ENCODE measurements around the gene ADAP2.
"Not testable (repeated sequence)": the region's sequence is repeated elsewhere in the genome, so short reads cannot be mapped to it uniquely, and the experiment has no call there.

Gene ADAP2

DNA sequence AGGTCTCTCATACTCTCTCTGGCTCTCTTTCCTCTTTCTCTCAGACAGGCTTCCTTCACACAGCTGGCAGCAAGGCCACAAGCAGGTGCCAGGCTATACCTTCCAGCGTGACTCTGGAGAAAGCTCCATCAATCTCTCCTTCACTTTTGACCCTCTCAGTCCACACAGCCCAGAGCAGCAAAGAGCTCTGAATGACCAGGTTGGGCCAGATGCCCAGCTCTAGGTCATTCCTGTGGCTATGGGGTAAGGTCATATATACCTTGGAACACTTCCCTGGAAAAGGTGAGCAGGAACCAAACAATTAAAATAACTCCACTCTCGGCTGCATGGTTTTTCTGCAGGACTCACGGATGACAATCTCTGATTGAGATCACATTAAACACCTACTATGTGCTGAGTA is 8.8 kb downstream of the ADAP2 start:
- DNase-seq, result no peak

GRCh38 chr17:30931582-30931981 is 9.8 kb downstream of the ADAP2 start:
- DNase-seq, result not testable (repeated sequence)

DNA sequence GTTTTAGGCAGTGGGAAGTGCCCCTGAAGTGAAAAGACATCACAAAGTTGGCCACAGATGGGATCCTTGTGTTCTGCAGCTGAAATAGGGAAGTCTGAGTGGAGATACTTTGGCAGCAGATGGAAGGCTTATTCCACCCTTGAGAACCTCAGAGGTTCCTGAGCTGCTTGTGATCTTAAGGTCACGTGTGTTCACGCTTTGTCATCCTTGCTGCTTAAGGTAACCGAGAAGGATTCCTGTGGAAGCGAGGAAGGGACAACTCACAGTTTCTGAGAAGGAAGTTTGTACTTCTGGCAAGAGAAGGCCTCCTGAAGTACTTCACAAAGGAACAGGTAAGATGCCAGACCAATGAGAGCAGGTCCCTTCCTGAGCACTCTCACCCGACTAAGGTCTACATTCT is 12.2 kb downstream of the ADAP2 start:
- no peak for DNase-seq

DNA sequence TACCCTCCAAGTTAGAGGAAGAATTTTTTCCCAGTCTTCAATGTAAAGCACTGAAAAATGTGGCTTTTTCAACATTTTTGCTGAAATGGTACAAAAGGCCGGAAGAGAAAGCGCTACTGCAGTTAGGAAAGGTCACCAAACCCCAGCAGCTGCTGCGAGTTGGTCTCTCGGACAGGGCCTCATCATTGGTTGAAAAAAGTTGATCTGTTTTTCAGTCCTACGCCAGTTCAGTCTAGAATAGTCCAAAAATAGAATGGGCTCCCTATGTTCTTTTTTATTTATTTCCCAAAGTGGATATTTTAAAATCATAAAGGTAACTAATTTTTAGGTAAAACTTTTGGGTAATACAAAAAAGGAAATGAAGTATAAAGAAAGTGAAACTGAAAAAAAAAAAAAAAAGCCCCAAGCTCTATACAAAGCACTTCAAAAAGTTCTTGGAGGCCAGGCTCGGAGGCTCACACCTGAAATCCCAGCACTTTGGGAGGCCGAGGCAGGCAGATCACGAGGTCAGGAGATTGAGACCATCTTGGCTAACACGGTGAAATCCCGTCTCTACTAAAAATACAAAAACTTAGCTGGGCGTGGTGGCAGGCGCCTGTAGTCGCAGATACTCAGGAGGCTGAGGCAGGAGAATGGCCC is 17.4 kb downstream of the ADAP2 start:
- DNase-seq, result no peak

DNA sequence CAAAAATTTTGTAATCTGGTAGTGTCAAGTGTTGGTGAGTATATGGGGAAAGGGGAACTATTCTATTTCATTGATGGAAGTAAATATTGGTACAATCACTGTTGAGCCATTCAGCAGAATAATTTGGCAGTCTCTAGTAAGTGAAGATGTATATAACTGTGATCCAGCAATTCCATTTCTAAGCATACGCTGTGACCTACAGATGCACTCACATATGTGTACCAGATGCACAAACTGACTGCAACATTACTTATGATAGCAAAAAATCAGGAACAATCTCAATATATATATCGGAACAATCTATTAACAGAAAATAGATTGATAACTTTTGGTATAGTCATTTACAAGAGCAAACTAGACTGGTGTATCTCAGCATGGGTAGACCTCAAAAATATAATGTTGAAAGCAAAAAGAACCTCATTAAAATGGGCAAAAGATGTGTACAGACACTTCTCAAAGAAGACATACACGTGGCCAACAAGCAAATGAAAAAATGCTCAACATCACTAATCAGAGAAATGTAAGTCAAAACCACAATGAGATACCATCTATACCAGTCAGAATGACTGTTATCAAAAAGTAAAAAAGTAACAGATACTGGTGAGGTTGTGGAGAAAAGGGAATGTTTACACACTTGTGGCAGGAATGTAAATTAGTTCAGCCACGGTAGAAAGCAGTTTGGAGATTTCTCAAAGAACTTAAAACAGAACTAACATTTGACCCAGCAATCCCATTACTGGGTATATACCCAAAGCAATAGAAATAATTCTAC is 20.7 kb downstream of the ADAP2 start:
- DNase-seq, result no peak

DNA sequence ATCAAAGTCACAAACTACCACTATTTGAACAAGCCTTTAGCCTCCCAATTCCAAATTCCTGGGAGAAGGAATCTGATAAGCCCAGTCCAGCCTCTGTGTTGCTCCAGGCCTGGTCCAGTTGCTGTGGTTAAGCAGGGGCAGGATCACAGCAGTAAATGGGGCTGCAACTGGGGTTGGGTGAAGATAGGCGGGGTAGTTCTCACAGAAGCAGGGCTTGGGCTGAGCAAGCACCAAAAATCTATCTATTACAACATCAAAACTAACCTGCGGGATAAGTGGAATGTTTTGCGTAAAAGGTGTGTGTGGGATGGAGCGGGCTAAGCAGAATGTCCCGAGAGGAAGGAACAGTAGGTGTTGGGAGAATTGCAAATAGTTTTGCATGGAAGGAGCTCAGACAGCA is 26.1 kb downstream of the ADAP2 start:
- no peak for DNase-seq

GRCh38 chr17:30950189-30950588 is 28.4 kb downstream of the ADAP2 start:
- no peak for DNase-seq

DNA sequence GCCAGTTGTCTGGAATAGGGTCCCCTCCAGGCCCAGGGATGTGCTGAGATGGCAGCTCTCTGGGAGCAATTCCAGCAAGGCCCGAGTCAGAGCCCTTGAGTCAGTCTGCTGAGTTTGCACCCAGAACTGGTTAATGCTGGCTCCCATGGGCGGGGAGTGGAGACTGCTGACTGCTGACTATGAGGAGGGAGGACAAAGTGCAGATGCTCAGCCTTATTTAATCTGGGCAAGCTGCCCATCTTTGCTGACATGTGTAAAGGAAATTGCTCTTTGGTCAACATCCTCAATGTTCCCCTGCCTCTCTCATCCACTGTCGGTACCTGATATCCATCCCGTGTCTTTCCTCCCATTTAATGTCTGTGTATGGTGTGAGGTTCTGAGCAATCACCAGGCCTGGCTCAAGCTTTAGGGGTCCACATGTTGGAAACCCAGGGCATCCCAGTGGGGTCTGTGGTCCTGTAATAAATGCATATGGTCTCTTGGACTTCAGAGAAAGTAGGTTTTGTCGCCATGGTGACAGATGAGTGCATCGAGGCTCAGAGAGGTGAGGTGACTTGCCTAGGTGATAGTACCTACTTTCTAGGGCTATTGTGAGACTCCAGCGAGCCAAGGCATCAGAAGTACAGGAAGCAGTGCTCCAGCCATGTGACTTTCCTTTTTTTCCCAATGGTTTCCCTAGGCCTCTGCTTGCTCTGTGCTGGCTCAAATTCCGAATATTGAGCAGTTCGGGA is 29.1 kb downstream of the ADAP2 start:
- DNase-seq, result no peak

- no peak for DNase-seq
Observed at GRCh38 chr17:30952638-30953393, 31.1 kb downstream of the ADAP2 start.

- DNase-seq, result no peak
Observed at GRCh38 chr17:30954046-30954830, 32.5 kb downstream of the ADAP2 start.

DNA sequence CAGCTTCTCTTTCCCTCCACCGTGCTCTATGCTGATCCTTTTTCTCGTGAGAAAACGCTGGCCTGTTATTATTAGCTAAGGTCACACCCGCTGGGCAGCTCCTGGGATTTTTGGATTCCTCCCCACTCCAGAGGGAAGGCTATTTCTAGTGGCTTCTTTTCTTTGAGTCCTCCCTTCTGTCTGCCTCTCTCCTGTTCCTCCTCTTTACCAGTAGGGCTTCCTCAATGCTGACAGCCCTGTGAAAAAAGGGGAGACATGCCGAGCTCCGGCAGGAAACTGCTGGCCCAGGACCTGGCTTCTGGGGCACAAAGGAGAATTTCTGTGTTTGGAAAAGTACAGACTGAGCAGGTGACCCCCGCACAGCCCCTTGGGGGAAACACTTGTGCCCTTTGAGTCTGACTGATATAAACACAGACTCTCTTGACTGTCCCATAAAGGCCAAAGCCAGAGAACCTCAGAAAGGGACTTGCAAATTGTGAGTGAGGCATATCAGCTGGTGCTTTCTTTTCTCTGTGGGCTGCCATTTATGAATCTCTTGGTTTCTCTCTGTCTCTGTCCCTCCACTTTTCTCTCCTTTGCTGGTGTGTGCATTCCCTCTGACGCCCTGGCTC is 35.1 kb downstream of the ADAP2 start:
- DNase-seq, result no peak

DNA sequence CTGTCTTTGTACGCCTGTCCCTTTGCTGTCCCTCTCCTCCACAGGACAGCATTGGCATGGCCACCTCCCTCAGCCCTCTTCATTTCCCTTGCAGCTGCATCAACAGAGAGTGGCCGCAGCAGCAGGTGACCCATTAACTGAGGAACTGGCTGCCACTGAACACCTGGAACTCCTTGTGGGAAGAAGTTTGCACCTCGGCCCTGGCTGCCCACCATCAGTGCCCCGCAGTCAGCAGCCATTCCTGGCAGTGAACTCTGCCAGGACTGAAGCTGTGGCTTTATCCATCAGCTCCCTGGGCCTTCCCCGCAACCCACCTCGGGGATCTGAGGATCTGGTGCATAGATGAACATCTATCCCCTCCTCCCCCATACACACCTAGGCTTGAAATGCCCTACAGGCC is 36.0 kb downstream of the ADAP2 start:
- no peak for DNase-seq

DNA sequence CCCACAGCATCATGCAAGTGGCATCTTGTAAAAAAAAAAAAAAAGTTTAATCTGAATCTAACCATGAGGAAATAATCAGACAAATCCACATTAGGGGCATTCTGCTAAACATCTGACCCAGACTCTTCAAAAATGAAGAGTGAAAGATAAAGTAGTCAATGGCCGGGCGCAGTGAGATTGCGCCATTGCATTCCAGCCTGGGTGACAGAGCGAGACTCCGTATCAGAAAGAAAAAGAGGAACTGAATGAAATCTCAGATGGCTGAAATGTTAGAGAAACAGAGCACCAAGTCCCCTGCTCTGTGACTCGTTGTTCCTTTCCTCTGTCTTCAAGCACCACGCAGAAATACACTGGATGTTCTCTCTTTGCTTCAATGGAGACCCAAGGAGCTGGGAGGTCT is 36.4 kb downstream of the ADAP2 start:
- no peak for DNase-seq

DNA sequence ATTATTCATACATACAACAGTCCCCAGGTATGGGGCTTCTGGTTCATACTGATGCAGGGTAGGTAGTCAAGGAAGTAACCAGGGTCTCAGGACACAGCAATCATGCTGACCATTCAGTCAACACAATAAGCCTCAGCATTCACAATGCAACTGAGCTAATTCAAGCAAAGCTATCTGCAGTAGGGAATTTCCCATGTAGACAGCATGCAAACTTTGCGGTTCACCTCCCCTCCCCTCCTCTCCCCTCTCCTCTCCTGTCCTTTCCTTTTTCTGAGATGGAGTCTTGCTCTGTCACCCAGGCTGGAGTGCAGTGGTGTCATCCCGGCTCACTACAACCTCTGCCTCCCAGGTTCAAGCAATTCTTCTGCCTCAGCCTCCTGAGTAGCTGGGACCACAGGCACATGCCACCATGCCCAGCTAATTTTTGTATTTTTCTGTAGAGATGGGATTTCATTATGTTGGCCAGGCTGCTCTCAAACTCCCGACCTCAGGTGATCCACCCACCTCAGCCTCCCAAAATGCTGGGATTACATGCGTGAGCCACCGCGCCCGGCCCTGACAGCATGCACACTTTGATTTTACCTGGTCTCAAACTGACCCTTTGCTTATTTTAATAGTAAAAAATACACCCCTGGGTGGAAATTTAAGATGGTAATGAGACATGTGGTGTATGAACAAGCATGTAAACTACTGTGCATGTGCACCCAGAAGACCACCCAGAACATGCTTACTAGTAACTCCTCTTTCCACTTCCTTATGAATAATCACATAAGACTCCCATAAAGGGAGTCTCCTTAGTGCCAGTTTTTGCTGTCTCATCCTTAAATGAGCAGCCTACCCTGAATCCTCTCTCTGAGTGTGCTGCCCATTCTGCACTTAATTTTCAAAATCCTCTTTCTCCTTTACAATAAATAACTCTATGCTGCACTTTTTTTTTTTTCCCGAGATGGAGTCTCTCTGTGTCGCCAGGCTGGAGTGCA is 39.8 kb downstream of the ADAP2 start:
- DNase-seq, result no peak

- not testable (repeated sequence) for DNase-seq
Observed at GRCh38 chr17:30964312-30964711, 42.6 kb downstream of the ADAP2 start.

DNA sequence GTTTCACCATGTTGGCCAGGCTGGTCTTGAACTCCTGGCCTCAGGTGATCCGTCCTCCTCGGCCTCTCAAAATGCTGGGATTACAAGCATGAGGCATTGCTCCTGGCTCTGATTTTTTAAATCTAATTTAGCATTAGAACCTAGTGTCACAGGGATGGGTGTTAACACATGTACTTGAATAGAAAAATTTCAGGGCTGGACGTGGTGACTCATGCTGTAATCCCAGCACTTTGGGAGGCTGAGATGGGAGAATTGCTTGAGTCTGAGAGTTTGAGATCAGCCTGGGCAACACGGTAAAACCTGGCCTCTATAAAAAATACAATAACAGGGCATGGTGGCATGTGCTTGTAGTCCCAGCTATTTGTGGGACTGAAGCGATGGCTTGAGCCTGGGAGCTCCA is 43.1 kb downstream of the ADAP2 start:
- DNase-seq, result no peak

DNA sequence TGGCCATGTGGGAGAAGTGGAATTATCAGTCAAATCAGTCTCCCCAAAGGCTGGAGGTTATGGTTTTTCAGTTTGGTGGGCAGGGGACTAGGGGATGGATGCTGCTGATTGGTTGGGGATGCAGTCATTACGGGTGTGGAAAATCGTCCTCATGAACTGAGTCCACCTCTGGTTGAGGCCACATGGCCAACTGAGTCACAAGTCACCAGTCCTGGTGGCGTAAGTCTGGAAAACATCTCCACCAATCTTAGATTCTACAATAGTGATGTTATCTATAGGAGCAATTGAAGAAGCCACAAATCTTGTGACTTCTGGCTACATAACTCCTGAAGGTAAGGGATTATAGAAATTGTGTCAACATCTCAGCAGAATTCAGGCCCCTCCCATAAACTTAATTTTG is 43.9 kb downstream of the ADAP2 start:
- DNase-seq, result no peak

DNA sequence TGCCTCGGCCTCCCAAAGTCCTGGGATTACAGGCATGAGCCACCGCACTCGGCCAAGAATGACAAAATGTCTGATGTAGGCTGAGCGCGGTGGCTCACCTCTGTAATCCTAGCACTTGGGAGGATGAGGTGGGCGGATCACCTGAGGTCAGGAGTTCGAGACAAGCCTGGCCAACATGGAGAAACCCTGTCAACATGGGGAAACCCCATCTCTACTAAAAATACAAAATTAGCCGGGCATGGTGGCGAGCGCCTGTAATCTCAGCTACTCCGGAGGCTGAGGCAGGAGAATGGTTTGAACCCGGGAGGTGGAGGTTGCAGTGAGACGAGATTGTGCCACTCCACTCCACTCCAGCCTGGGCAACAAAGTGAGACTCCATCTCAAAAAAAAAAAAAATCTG is 46.2 kb downstream of the ADAP2 start:
- not testable (repeated sequence) for DNase-seq

- DNase-seq, result no peak
Observed at GRCh38 chr17:30969989-30970830, 48.5 kb downstream of the ADAP2 start.
